Tibial nerve (tissue), 4 donors: Measurements from ENCODE around the gene SHISA2. TPM values are rescaled to one million over a fixed set of nuclear protein-coding genes. Genes with fewer than 3 reads are reported as not detected.

Experiments used
- DNase-seq, 2 donors: peaks; one replicate each; pipeline ENCODE4 v3.0.0-alpha.2; 2019; ENCODE audit warnings: low spot score in 2 of 2
- H3K27ac ChIP-seq, 4 donors: fragments of 200-600 bp; sonication (generic) in 3 of 4; one replicate each; pipeline ENCODE4 v1.5.1; 2017 to 2019; ENCODE audit warnings: mild to moderate bottlenecking in 1 of 4
- H3K27me3 ChIP-seq, 2 donors: fragments of 200-600 bp; sonication (generic) in 1 of 2; one replicate each; pipeline versions ENCODE4 v1.5.1 to v1.6.0; 2017 to 2019
- H3K36me3 ChIP-seq, 3 donors: fragments of 200-600 bp; sonication (generic); one replicate each; pipeline ENCODE4 v1.5.1; 2018 to 2019
- H3K4me1 ChIP-seq, 4 donors: fragments of 200-600 bp; sonication (generic) in 3 of 4; one replicate each; pipeline ENCODE4 v1.5.1; 2017 to 2019
- H3K4me3 ChIP-seq, 4 donors: fragments of 200-600 bp; sonication (generic) in 3 of 4; one replicate each; pipeline ENCODE4 v1.5.1; 2017 to 2019; ENCODE audit warnings: mild to moderate bottlenecking in 1 of 4, moderate library complexity in 1 of 4
- H3K9me3 ChIP-seq, 4 donors: fragments of 200-600 bp; sonication (generic) in 3 of 4; one replicate each; pipeline ENCODE4 v1.5.1; 2017 to 2019
- CTCF ChIP-seq, 5 experiments: fragments of 200-600 bp in 3 of 5; fragments of 450-650 bp in 2 of 5; sonication (generic) in 3 of 5; IDR thresholded peaks; one replicate each; pipeline ENCODE4 v1.5.1; 2016 to 2019; ENCODE audit warnings: antibody characterized with exemption in 5 of 5, mild to moderate bottlenecking in 3 of 5, moderate library complexity in 2 of 5
- EP300 ChIP-seq, 2 donors: sonication (generic); formaldehyde crosslinking; IDR thresholded peaks; one replicate each; pipeline ENCODE4 v1.6.1; 2017; ENCODE audit warnings: antibody characterized with exemption in 2 of 2, mild to moderate bottlenecking in 1 of 2
- POLR2A ChIP-seq, 2 donors: fragments of 450-650 bp; IDR thresholded peaks; one replicate each; pipeline ENCODE4 v1.6.1; 2017; ENCODE audit warnings: antibody characterized with exemption in 2 of 2, mild to moderate bottlenecking in 2 of 2, moderate library complexity in 2 of 2
- WGBS, 2 donors: methylation state at CpG; one replicate each; pipeline ENCODE4 v1.1.5; 2018; 5-methylcytosine and 5-hydroxymethylcytosine counted together
- total RNA-seq, 4 donors: library from RNA; depleted of rRNA; stranded (reverse); fragments of >200 nt; gene quantifications; one replicate each; pipeline ENCODE4 v1.1.0, GENCODE V29; 2016

Gene SHISA2
- total RNA-seq, 4 donors from 2014 or later, result 2.1 to 7.5 (median 4.6) TPM

DNA sequence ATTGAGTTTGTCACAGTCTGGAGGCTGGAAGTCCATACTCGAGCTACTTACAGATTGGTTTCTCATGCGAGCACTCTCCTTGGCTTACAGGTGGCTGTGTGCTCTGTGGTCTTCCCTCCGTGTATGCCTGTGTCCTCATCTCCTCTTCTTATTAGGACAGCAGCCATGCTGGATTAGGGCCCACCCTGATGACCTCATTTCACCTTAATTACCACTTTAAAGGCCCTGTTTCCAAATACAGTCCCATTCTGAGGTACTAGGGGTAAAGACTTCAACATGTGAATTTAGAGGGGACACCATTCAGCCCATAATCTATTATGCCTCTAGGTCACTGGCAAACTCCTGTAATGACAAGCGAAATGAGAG, 40.6 kb downstream of the SHISA2 start:
- Histone ChIP-seq H3K36me3 (no peaks in the 10 kb centered on the region), H3K4me1 (no peaks in the 10 kb centered on the region), H3K9me3 (no peaks in the 10 kb centered on the region), H3K27ac (no peak overlapping the region), H3K4me3 (no peak overlapping the region), H3K27me3 (no peaks in the 10 kb centered on the region)
- TF ChIP-seq POLR2A (IDR thresholded peaks at IDR 0.05) (no peak), CTCF (IDR thresholded peaks at IDR 0.05) (no peak), EP300 (IDR thresholded peaks at IDR 0.05) (no peak)
- WGBS, 2 donors, result 87 to 90% methylated on average over 4 of the region's 4 CpGs
- no peak for DNase-seq

DNA sequence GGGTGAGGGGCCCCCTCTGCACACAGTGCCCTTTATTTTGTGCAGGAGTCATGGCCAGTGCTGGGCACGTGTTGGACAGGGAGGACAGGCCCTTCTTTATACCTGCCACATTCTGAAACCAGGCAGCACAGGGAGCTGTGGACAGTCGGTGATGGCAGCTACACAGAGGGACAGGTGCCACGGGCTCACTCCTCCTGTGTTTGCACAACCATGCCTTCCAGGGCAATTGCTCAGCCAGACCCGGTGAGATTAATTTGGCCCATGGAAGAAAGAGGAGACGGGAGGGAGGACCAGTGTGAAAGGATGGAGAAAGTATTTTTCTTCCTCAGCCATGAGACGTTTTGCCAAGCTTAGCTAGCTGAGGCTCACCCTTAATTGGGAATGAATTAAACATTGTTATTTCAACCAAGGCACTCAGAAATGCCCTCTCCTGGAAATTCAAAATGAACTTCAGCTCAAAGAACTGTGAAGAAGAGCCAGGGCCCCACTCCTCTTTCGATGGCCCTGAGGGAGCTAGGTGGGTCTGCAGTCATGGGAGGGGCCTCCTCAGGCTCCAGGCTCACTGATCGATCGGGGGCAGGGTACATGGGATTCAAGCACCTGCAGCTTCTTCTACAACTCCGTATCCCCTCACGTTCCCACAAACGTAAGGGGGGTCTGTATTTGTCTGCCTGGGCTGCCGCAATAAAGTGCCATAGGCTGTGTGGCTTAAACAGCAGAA, 41.2 kb downstream of the SHISA2 start:
- Histone ChIP-seq H3K36me3 (no peaks in the 10 kb centered on the region), H3K27me3 (no peaks in the 10 kb centered on the region), H3K4me1 (no peaks in the 10 kb centered on the region), H3K27ac (no peak overlapping the region), H3K4me3 (no peak overlapping the region), H3K9me3 (peaks cover 0 to under 1% (median 0%) of the 10 kb centered on the region in 4 donors)
- TF ChIP-seq EP300 (IDR thresholded peaks at IDR 0.05) (no peak), CTCF (IDR thresholded peaks at IDR 0.05) (no peak), POLR2A (IDR thresholded peaks at IDR 0.05) (no peak)
- no peak for DNase-seq
- 75 to 76% methylated on average over 13 of the region's 13 CpGs for WGBS, 2 donors

GRCh38 chr13:26007261-26008125, 44.3 kb downstream of the SHISA2 start:
- no peak for TF ChIP-seq CTCF (IDR thresholded peaks at IDR 0.05)
- TF ChIP-seq POLR2A (IDR thresholded peaks at IDR 0.05), result no peak
- TF ChIP-seq EP300 (IDR thresholded peaks at IDR 0.05), result no peak
- Histone ChIP-seq H3K4me3 (no peak overlapping the region), H3K27ac (no peak overlapping the region), H3K36me3 (no peaks in the 10 kb centered on the region), H3K9me3 (peaks cover 0 to 20% (median 2%) of the 10 kb centered on the region in 4 donors), H3K27me3 (no peaks in the 10 kb centered on the region), H3K4me1 (no peaks in the 10 kb centered on the region)
- WGBS, 2 donors, result 53 to 70% methylated on average over 1 of the region's 1 CpG
- no peak for DNase-seq

Other genes with a start within 250 kb of the SHISA2 start
- gene RNF6, start 170.3 kb upstream of the SHISA2 start, total RNA-seq, result 10 to 100 TPM; 17.1 to 22.8 (median 19.3) TPM
- gene CDK8, start 202.1 kb upstream of the SHISA2 start, total RNA-seq, result 10 to 100 TPM in 3 of 4 donors, 1 to 10 TPM in 1; 9.6 to 17.7 (median 13.7) TPM